Activated effector memory CD4-positive, alpha-beta T cell treated with anti-CD3 and anti-CD28 coated beads, Interleukin-2, amount 50 U/mL, for 16 hours (primary cell): ENCODE data around the gene GPR142.

Experiments
- DNase-seq: peaks from one replicate; pipeline ENCODE4 v3.0.0-alpha.2; 2020

Gene GPR142, protein sequence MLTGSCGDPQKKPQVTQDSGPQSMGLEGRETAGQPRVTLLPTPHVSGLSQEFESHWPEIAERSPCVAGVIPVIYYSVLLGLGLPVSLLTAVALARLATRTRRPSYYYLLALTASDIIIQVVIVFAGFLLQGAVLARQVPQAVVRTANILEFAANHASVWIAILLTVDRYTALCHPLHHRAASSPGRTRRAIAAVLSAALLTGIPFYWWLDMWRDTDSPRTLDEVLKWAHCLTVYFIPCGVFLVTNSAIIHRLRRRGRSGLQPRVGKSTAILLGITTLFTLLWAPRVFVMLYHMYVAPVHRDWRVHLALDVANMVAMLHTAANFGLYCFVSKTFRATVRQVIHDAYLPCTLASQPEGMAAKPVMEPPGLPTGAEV

DNA sequence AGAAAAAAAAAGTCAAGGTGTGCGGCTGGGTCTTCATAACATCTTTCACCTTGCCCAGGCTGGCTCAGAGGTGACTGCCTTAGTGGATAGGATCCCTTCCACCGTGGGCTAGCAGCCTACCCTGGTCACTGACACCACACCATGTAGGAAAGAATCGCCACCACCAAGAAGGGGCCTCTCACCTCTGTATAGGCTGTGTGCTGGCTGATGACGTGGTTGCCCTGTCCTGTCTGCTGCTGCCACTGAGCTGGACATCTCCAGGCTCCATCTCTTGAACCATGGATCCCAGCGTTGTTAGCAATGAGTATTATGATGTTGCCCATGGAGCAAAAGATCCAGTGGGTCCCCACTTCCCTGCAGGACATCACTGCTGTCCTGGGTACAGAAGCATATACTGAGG lies at the start of gene GPR142:
TSS of gene GPR142 (plus strand) at position 301 of the 400 bp plus-strand sequence. CDS start 2,035 bp downstream, outside the sequence.
- DNase-seq = no peak

DNA sequence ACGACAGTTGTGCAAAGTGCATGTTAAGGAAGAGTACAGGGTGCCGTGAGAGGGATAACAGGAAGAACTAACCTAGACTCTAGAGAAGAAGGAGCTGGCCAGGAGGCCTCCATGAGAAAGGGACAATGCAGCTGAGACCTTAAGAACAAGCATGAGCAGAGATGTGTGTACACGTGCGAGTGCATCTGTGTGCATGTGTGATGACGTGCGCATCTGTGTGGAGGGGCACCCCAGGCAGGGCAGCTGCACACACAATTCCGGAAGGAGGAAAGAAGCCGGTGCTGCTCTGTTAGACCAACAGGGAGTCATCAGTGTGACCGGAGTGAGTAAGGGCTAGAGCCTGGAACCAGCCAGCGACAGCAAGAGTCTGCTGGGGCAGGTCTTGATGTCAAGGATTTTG lies 48.9 kb upstream of the GPR142 start:
- DNase-seq = no peak

GRCh38 chr17:74324521-74324920 lies 42.8 kb upstream of the GPR142 start:
- no peak for DNase-seq

DNA sequence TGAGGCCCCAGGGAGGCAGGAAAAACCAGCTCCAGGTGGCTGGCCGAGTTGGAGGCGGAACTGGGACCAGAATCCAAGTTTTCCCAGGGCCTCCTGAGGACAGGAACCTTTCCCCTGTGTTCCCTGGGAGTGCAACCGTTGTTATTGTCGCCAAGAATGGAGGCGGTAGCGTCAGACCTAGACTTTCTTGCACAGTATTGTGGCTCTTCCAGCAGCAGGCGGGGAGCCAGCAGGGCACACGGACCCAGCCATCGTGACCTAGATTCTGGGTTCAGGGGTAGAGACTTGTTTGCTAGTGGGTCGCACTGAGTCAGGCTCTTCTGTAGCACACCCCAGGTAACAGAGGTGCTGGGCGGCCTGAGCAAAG lies 41.9 kb upstream of the GPR142 start:
- no peak for DNase-seq

DNA sequence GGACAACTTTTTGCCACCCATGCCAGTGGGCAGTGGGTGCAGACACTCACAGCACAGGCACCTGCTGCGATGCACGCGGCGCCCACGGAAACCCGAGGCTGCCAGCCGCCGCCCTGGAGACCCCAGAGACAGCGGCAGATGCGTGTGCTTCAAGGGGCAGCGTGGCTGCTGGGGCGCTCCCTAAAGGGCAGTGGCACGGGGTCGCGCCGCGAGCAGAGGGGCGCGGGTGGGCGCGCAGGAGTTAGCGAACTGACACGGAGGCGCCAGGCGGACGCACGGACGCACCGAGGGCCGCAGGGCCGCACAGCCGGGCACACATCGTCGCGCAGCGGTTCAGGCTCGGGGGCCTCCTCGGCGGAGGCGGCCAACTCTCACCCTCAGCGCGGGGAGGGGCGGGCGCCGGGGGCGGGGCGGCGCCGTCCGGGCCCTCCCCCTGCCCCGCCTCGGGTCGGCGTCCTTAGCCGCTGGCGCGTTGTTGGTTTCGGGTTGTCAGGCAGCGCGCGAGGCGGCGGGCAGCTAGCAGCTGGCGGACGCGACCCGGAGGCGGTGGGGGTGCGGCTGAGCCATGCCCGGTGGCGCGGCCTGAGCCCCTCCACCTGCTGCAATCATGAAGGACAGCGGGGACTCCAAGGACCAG lies 41.4 kb upstream of the GPR142 start, which contains the start of gene KIF19:
TSS of gene KIF19 (plus strand) at position 484 of the 637 bp plus-strand sequence. CDS start at position 608, 124 bp downstream.
- peak; percentile 86 for DNase-seq

DNA sequence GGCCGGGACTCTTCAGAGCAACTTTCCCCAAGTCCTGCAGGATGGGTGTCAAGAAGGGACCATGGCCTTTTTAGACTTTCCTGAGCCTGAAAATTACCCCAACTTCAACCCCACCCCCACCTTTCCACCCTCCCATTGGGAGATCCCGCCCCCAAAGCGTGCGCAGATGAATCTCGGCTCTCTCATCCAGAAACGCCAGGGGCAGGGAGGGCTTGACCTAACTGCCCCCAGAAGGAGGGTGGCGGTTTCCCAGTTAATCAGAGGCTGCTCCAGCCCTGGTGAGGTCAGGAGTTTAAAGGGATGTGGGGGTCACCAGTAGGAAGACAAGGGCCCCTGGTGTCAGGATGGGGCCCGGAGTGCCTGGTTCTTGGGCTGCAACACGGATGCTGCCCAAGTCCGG lies 40.8 kb upstream of the GPR142 start:
- no peak for DNase-seq

DNA sequence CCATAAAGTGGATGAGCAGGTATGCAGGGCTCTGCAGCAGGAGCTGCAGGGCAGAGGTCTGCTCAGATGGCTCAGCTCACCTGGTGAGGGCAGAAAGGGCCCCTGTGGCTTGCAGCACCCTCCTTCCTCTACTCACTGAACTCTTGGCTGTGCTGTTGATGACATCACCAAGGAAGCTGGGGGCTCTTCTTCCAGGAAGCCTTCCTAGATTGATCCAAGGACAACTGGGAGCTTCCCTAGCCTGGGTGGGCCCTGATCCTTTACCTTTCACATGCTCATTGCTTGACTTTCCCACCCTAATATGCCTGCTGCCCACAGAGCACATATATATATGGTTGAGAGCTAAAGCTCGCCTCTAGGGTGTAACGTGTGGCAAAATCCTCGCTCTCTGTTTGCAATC lies 38.8 kb upstream of the GPR142 start:
- DNase-seq = no peak

- DNase-seq = no peak
These were observed 37.9 kb upstream of the GPR142 start for GRCh38 chr17:74329378-74329777.

GRCh38 chr17:74330446-74330845 lies 36.9 kb upstream of the GPR142 start:
- DNase-seq = no peak

DNA sequence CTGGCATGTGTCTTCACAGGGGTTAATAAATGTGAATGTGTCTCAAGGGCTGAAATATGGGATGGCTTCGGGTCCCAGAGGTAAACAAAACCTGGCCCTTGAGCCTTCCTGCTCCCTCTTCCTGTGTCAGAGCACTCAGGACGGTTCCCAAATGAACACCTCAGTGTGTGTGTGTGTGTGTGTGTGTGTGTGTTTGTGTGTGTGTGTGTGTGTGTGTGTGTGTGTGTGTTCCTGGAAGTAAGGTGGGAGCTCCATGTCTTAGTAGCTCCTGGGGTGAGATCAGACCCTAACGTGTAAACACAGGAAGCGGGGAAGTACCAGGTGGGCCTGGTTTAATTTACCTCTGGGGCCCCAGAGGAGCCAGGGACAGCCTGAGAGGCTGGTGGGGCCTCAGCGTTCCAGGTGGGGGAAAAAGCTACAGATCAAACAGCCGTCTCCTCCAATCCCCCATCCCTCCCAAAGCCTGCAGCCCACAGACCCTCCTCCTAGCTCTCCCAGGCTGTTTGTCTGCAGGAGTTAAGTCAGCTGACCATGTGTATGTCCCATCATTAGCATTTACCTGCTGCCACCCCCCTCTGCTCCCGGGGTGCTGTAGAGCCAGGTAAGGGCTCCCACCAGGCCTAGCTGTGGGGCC lies 35.2 kb upstream of the GPR142 start:
- no peak for DNase-seq

DNA sequence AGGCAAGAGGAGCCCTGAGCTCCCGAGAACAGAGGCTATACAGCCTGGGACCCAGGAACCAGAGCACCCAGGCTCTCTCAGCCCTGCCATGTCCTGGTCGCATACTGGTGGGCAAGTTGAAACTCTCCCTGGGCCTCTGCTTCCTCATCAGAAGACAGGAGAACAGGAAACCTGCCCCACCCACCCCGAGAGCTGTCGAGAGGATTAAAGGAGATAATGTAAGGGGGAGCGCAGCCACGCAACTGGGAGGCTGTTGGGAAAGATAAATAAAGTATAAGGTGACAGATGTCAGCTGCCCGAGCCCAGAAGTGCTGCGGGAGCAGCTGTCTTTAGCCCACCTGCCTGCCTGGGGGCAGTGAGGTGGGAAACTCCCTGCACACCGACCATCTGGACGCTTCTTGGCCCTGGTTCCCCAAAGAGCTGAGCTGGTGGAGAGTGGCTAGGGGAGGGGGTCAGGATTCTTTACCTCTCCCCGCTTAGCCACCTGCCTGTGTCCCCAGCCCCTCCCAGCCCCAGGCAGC lies 34.5 kb upstream of the GPR142 start:
- no peak for DNase-seq

- no peak for DNase-seq
These were observed 32.8 kb upstream of the GPR142 start for GRCh38 chr17:74334393-74335039.

DNA sequence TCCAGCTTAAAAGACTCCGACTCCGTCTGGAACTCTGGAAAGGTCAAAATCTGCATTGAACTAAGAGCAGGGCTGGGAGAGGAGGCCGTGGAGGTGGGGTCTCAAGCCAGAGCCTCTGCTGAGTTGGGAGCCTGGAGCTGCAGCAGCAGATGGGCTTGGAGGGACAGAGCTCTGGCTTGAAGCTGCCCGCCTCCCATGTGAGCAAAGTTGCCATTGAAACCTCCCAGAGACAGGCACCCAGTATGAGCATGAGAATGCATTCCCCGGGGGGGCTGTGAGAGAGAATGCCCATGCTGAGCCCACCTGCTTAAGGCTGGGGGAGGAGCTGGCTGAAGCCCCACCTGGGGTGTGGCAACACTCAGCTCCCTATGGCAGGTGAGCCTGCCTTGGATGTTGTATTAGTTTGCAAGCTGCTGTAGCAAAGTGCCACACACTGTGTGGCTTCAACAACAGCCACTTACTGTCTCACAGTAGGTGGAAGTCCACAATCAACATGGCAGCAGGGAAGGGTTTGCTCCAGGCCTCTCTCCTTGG lies 31.7 kb upstream of the GPR142 start:
- DNase-seq = no peak

GRCh38 chr17:74336307-74336706 lies 31.0 kb upstream of the GPR142 start:
- DNase-seq = no peak

GRCh38 chr17:74337834-74338500 lies 29.3 kb upstream of the GPR142 start:
- no peak for DNase-seq

DNA sequence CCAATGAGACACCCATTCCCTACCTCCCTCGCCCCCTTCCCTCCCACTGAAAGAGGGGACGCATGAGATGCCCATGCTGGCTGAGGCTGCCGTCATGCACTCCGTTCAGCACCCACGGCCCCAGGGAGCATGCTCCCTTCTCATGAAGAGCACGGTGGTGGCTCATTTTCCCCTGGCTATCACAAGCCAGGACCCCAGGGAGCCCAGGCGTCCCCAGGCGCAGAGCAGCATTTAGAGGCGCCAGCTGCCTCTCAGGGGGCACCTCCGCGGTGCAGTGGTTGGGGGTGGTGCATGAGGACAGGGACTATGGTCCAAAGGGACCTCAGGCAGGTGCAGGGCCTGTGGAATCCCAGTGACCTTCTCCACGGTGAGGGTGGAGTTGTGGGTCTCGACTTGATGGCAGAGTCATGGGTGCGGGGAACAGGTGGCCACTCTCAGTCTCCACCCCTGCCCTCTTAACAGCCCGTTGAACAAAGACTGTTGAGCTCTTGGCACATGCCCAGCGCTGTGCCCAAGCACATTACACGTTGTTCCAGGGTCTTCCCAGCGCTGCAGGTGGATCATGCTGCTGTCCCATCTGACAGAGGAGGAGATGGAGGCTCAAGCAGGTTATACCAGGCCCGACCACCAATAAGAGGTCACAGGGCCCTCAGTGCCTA lies 27.6 kb upstream of the GPR142 start:
- DNase-seq = no peak

GRCh38 chr17:74340470-74341023 lies 26.8 kb upstream of the GPR142 start:
- no peak for DNase-seq

- DNase-seq = no peak
These were observed 25.1 kb upstream of the GPR142 start for GRCh38 chr17:74342224-74342623.

GRCh38 chr17:74343121-74343520 lies 24.2 kb upstream of the GPR142 start:
- no peak for DNase-seq

DNA sequence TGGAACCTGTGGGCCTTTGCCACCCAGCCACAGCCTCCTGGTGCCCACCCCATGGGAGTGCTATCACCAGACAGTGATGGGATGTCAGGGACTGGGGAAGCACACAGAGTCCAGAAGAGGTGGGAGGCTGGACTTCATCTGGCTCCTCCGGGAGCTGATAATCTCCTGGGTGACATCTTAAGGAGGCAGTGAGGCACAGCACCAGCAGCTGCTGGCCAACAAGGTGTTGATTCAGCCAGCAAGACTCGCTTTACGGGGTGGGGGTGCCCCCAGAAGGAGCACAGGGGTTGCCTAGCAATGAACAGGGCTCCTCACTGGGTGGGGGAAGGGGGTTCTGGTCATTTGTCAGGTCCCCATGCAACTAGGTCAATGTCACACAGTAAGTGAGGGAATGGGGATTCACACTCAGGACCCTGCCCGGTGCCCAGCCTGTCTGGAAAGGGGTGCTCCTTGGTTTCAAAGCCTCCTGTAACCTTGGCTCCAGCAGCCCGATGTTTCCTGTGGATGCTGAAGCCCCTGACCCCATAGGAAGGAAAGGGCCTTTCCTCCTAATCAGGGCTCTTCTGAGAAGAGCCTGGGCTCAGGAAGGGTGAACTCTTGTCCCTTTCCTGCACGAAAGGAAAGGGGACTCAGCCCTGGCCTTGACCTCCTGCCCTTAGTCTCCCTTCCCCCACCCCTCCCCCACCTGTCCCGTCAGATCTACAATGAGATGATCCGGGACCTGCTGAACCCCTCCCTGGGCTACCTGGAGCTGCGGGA lies 23.6 kb upstream of the GPR142 start:
- no peak for DNase-seq

GRCh38 chr17:74344658-74345057 lies 22.6 kb upstream of the GPR142 start:
- no peak for DNase-seq
